Measurements from ENCODE around the gene FCHSD2. TPM values are rescaled to one million over a fixed set of nuclear protein-coding genes. Genes with fewer than 3 reads are reported as not detected.

Gene FCHSD2
- total RNA-seq, 1 donor from 2014 or later = 10.0 TPM

DNA sequence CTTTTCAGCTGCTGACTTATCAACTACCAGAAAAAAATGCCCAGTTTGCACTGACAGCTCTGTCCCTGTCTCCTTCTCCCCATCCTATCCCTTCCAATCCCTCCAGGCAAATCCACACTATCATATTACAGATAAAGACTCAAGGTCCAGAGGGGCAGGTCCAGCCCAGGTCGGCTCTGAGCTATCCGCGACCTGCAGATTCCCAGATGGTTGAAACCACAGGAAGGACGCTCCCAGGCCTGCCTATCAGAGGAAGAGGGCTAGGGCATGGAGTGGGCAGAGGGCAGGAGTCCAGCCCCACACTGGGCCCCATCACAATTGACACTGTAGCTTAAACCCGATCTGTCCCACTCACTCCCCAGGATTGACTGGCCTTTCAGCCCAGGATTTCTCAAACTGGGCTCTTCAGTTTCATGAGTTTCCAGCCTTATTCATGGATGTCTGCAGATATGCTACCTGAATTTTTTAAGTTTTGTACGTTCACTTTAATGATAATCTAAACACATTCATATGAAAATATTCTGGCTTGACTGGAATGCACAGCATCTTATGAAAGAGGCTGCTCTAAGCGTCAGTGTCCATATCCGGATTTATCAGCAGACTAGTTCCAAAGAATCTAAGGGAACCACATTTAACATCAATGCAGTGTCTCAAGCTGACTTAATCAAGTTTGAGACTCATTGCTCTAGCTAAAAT, 16.4 kb upstream of the FCHSD2 start:
- DNase-seq (ENCODE audit: low read depth) (no peak), FAIRE-seq (no peak)
- TF ChIP-seq, protein P1, sequence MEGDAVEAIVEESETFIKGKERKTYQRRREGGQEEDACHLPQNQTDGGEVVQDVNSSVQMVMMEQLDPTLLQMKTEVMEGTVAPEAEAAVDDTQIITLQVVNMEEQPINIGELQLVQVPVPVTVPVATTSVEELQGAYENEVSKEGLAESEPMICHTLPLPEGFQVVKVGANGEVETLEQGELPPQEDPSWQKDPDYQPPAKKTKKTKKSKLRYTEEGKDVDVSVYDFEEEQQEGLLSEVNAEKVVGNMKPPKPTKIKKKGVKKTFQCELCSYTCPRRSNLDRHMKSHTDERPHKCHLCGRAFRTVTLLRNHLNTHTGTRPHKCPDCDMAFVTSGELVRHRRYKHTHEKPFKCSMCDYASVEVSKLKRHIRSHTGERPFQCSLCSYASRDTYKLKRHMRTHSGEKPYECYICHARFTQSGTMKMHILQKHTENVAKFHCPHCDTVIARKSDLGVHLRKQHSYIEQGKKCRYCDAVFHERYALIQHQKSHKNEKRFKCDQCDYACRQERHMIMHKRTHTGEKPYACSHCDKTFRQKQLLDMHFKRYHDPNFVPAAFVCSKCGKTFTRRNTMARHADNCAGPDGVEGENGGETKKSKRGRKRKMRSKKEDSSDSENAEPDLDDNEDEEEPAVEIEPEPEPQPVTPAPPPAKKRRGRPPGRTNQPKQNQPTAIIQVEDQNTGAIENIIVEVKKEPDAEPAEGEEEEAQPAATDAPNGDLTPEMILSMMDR (IDR thresholded peaks at IDR 0.05; ENCODE audit: insufficient read depth, low read length, severe bottlenecking) = no peak
- H3K4me3 ChIP-seq (ENCODE audit: low read depth, low read length) = no peak overlapping the region
- H3K36me3 ChIP-seq (ENCODE audit: control insufficient read depth, insufficient read depth, low read length) = no peaks in the 10 kb centered on the region
- H3K27me3 ChIP-seq (ENCODE audit: control insufficient read depth, insufficient read depth, low read length) = no peaks in the 10 kb centered on the region

DNA sequence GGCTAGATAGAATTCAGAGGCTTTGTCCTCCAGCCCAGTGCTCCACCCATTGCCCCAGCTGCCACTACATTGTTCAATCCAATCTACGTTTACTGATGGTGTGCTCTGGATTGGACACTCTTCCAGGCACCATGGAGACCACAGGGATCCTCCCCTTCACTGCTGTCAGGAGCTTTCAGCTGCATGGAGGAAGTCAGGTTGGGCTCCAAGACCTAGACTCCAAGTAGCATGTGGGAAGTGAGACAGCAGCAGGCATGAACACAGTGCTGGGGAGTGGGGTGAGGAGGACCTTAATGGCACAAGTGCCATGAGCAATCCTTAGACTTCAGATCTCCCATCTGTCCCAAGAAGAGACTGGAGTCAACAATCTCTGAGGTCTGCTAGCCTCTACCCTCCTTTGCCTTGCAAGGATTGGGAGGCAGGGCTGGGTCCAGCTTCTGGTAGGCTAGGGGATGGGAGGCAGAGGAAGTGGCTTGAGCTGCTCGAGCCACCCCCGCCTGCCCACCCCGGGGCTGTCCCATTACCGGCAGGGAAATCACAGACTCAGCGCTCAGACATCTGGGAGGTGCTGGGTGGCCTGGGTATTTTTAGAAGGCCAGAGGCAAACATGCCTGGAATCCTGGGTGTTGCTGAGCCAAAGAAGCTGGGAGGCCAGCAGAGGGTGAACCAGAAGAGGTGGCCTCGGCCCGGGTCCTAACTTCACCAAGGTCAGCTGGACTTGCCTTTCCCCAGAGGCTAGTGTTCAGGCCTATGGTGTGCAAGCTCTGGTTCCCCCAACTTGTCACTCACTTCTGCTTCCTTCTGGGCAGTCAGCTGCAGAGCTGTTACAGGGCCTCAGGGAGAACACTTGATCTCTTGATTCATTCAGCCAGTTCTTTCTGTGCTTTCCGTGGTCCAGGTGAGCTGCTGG, 15.2 kb upstream of the FCHSD2 start:
- no peak for FAIRE-seq
- TF ChIP-seq, protein P1 (IDR thresholded peaks at IDR 0.05; ENCODE audit: insufficient read depth, low read length, severe bottlenecking) = no peak
- Histone ChIP-seq H3K27me3 (ENCODE audit: control insufficient read depth, insufficient read depth, low read length) (no peaks in the 10 kb centered on the region), H3K36me3 (ENCODE audit: control insufficient read depth, insufficient read depth, low read length) (no peaks in the 10 kb centered on the region), H3K4me3 (ENCODE audit: low read depth, low read length) (no peak overlapping the region)
- no peak for DNase-seq (ENCODE audit: low read depth)

DNA sequence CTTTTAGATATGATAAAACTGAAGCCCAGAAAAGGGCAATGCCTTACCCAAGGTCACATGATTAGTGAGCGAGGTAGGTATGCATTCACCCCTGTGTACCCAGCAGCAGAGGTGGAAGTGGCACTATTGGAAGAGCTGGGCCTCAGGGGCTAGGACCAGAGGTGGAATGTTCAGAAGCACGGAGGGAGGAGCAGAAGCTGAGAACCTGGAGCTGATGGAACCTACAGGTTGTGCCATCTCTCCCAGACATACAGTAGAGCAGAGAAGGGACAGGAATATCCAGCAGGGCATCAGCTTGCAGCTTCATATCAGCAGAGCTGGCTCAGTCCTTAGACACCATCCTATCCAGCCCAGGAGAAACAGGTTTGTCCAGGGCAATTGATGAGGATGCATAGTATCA, 14.6 kb upstream of the FCHSD2 start:
- TF ChIP-seq, protein P1 (IDR thresholded peaks at IDR 0.05; ENCODE audit: insufficient read depth, low read length, severe bottlenecking) = no peak
- no peaks in the 10 kb centered on the region for H3K36me3 ChIP-seq (ENCODE audit: control insufficient read depth, insufficient read depth, low read length)
- FAIRE-seq (no peak), DNase-seq (ENCODE audit: low read depth) (no peak)
- no peaks in the 10 kb centered on the region for H3K27me3 ChIP-seq (ENCODE audit: control insufficient read depth, insufficient read depth, low read length)
- H3K4me3 ChIP-seq (ENCODE audit: low read depth, low read length) = no peak overlapping the region

DNA sequence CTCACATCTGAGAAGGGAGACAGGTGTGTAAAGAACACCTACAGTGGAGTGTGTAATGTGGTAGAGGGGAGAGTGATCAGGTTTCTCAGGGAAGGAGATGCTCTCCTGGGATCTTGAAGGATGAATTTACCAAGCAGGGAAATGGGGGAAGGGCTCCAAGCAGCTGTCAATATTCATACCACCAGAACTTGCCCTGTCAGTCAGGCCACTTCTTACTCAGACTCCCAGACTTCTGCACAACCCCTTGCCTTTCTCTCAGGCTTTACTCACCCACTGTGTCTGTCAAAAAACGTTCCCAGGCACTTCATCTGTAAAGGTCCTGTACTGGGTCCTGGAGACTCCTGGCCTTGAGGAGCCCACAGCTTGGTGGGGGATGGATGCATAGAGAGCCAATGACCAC, 14.0 kb upstream of the FCHSD2 start:
- DNase-seq (ENCODE audit: low read depth) (no peak), FAIRE-seq (no peak)
- TF ChIP-seq, protein P1 (IDR thresholded peaks at IDR 0.05; ENCODE audit: insufficient read depth, low read length, severe bottlenecking) = no peak
- H3K36me3 ChIP-seq (ENCODE audit: control insufficient read depth, insufficient read depth, low read length) = no peaks in the 10 kb centered on the region
- H3K4me3 ChIP-seq (ENCODE audit: low read depth, low read length) = no peak overlapping the region
- H3K27me3 ChIP-seq (ENCODE audit: control insufficient read depth, insufficient read depth, low read length) = no peaks in the 10 kb centered on the region

DNA sequence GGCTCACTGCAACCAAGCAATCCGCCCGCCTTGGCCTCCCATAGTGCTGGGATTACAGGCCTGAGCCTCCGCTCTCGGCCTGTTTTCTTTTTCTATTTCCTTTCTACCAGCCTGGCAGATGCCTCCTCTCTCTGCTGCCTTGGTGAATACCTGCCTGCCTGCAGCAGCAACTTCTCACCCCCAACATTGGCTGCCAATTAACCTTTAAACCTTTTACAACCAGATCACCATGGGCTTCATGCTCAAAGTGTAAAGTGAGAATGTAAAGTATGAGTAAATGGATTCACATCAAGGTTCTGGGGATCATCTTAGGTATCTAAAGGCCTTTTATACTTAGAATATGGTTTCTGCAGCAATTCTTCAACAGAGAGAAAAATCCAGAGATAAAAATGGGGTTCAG, 13.0 kb upstream of the FCHSD2 start:
- no peaks in the 10 kb centered on the region for H3K27me3 ChIP-seq (ENCODE audit: control insufficient read depth, insufficient read depth, low read length)
- no peak for FAIRE-seq
- no peaks in the 10 kb centered on the region for H3K36me3 ChIP-seq (ENCODE audit: control insufficient read depth, insufficient read depth, low read length)
- H3K4me3 ChIP-seq (ENCODE audit: low read depth, low read length) = no peak overlapping the region
- DNase-seq (ENCODE audit: low read depth) = no peak
- TF ChIP-seq, protein P1 (IDR thresholded peaks at IDR 0.05; ENCODE audit: insufficient read depth, low read length, severe bottlenecking) = no peak

Measured in bronchial epithelial cell (primary cell).